Spinal cord (tissue), 10 donors: ENCODE results near the gene TMBIM1. TPM values are rescaled to one million over a fixed set of nuclear protein-coding genes. Genes with fewer than 3 reads are reported as not detected.
A peak's percentile ranks its signal among the peaks of the same experiment; 100 is the strongest.

Experiments
- DNase-seq, 6 donors: peaks; one replicate each; pipeline versions ENCODE4 v3.0.0 to v3.0.0-alpha.2; 2013 to 2015; ENCODE audit warnings: low spot score in 6 of 6, low read depth in 4 of 6
- H3K27ac ChIP-seq: one replicate; pipeline ENCODE4 v1.5.1; 2013; ENCODE audit warnings: low read depth, low read length, control low read depth
- H3K27me3 ChIP-seq: one replicate; pipeline ENCODE4 v1.6.1; 2013; ENCODE audit warnings: low read length; ENCODE audit not compliant: control insufficient read depth, insufficient read depth
- H3K36me3 ChIP-seq: one replicate; pipeline ENCODE4 v1.6.1; 2013; ENCODE audit warnings: low read length; ENCODE audit not compliant: control insufficient read depth, insufficient read depth
- H3K4me1 ChIP-seq: one replicate; pipeline ENCODE4 v1.6.1; 2013; ENCODE audit warnings: low read length; ENCODE audit not compliant: control insufficient read depth, insufficient read depth
- H3K4me3 ChIP-seq: one replicate; pipeline ENCODE4 v1.5.1; 2013; ENCODE audit warnings: low read depth, low read length, control low read depth
- H3K9me3 ChIP-seq: one replicate; pipeline ENCODE4 v1.6.1; 2013; ENCODE audit warnings: low read length; ENCODE audit not compliant: control insufficient read depth, insufficient read depth
- WGBS: methylation state at CpG from one replicate; pipeline ENCODE4 v1.1.5; 2013; ENCODE audit warnings: missing lambda C conversion rate; ENCODE audit not compliant: insufficient coverage; 5-methylcytosine and 5-hydroxymethylcytosine counted together
- long read RNA-seq, 4 donors: transcript quantifications; one replicate each; lab custom pipeline, GENCODE V29; 2026
- polyA plus RNA-seq, 2 donors: library from polyadenylated mRNA; unstranded; fragments of 120-200 nt; gene quantifications; one replicate each; pipeline ENCODE4 v1.2.1, GENCODE V29; 2013; ENCODE audit not compliant: insufficient read length in 2 of 2
- total RNA-seq, 2 donors: library from RNA; depleted of rRNA in 1 of 2; stranded (reverse); fragments of 120-200 nt in 1 of 2; fragments of >200 nt in 1 of 2; gene quantifications; one replicate each; pipeline versions ENCODE4 v1.2.3 to v1.2.4, GENCODE V29; 2013 to 2014
- donor health status: healthy.

TMBIM1 gene, protein sequence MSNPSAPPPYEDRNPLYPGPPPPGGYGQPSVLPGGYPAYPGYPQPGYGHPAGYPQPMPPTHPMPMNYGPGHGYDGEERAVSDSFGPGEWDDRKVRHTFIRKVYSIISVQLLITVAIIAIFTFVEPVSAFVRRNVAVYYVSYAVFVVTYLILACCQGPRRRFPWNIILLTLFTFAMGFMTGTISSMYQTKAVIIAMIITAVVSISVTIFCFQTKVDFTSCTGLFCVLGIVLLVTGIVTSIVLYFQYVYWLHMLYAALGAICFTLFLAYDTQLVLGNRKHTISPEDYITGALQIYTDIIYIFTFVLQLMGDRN
- total RNA-seq (10 to 100 TPM; 49.9 to 93.4 TPM), polyA plus RNA-seq (10 to 100 TPM; 21.6 to 34.2 TPM)
- long read RNA-seq, donor 1, transcript TMBIM1-201 (12 exons, 2,371 nt) = major isoform, 8 of 9 reads
- long read RNA-seq, donor 1, partial matches to known transcripts = 0 of 9 reads
- long read RNA-seq, donor 1, other reads (novel, unspliced or antisense) = 0 of 9 reads
- long read RNA-seq, donor 2, partial matches to known transcripts = 0 of 2 reads
- long read RNA-seq, donor 2, other reads (novel, unspliced or antisense) = 0 of 2 reads
- long read RNA-seq, donor 3, partial matches to known transcripts = 0 of 2 reads
- long read RNA-seq, donor 3, other reads (novel, unspliced or antisense) = 0 of 2 reads
- long read RNA-seq, donor 4, transcript TMBIM1-201 (12 exons, 2,371 nt) = major isoform, 11 of 11 reads
- long read RNA-seq, donor 4, partial matches to known transcripts = 0 of 11 reads
- long read RNA-seq, donor 4, other reads (novel, unspliced or antisense) = 0 of 11 reads

DNA sequence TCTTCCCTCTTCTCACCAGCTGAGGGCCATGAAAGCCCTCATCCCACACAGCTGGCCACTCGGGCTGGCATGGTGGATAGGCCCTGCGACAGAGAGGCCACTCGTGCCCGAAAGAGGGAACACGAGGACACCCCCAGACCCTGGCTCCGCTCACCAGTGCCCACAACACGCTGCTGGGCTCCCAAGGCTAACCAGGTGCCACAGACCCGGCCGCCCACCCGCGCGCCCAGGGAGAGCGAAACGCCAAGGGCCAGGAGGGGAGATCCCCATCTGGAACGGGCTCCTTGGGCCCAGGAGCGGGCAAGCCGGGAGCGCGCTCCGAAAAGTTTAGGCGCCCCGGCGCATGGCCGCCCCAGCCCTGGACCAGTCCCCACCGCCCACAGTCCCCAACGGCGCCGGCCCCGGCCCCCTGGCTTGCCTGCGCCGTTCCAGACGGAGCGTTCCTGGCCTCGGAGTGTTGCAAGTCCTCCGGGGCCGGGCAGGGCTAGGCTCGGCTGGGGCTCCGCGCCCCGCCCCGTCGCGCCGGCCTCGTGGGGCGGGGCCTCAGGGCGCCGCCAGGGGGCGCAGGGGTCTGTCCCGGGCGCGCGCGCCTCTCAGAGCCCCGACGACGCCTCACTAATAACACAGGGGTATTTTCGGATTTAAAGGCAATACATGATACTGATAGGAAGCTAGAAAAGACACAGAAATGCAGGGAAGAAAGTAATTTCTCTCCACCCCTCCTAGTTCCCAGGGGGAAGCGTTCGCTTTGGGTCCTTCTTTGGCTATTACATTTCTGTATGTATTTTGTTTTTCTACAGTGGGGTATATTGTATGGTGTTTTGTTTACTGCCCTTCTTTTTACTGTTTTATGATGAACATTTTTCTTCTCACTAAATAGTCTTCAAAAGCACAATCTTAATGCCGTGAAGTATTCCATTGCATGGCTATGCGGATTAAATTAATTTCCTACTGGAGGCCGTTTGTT is at the start of gene TMBIM1:
TSS of gene TMBIM1 (minus strand) at position 456 of the 967 bp plus-strand sequence. CDS start 10,362 bp downstream, outside the sequence.
- H3K27ac ChIP-seq = peak within 1 kb of the TSS; percentile 82
- peak within 1 kb of the TSS; percentile 63 for H3K4me3 ChIP-seq
- H3K9me3 ChIP-seq = no peaks in the 10 kb centered on the region
- DNase-seq = peak in 1 of 6 donors; percentile 79
- H3K27me3 ChIP-seq = peaks cover 4% of the 10 kb centered on the region
- no peaks in the 10 kb centered on the region for H3K36me3 ChIP-seq
- WGBS = 13% methylated on average over 46 of the region's 63 CpGs
- peaks cover 28% of the 10 kb centered on the region for H3K4me1 ChIP-seq

DNA sequence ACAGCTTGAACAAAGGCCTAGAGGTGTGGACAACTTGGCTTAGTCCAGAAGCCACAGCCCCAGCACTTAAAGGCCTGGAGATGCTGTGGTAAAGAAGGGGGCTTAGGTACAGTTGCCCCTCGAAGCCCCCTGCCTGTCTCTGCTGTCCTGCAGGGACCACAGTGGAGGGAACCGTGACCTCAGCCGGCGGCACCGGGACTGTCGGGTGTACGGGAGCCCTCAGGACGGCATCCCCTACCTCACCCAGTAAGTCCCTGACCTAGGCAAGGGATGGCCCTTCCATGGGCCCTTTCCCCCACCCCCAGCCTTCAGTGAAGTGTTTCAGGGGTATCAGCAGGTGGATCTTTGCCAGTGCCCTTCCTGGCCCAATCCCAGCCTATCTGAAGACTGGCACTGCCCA is 49.1 kb upstream of the TMBIM1 start:
- no peak for DNase-seq
- Histone ChIP-seq H3K36me3 (peaks cover 44% of the 10 kb centered on the region), H3K4me3 (no peak overlapping the region), H3K4me1 (no peaks in the 10 kb centered on the region), H3K27ac (no peak overlapping the region), H3K9me3 (no peaks in the 10 kb centered on the region), H3K27me3 (no peaks in the 10 kb centered on the region)
- 96% methylated on average over 7 of the region's 8 CpGs for WGBS

- Histone ChIP-seq H3K9me3 (no peaks in the 10 kb centered on the region), H3K36me3 (peaks cover 39% of the 10 kb centered on the region), H3K27me3 (no peaks in the 10 kb centered on the region), H3K27ac (no peak overlapping the region), H3K4me3 (no peak overlapping the region), H3K4me1 (no peaks in the 10 kb centered on the region)
- WGBS = 92% methylated on average over 9 of the region's 9 CpGs
- no peak for DNase-seq
Measured at GRCh38 chr2:218340656-218341055, 48.4 kb upstream of the TMBIM1 start.

DNA sequence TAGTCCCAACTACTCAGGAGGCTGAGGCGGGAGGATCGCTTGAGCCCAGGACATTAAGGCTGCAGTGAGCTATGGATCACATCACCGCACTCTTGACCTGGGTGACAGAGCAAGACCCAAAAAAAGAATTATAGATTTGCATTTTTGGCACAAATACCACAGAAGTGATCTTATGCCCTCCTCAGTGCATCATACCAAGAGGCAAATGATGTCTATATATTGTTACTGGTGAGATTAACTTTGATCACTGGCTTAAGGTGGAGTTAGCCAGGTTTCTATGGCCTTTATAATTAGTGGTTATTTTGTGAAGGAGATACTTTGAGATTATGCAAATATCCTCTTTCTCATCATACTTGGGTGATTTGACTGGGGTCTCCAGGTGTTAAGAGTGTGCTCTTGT is 42.2 kb upstream of the TMBIM1 start:
- Histone ChIP-seq H3K9me3 (no peaks in the 10 kb centered on the region), H3K27me3 (no peaks in the 10 kb centered on the region), H3K4me3 (no peak overlapping the region), H3K4me1 (peaks cover 9% of the 10 kb centered on the region), H3K27ac (no peak overlapping the region), H3K36me3 (no peaks in the 10 kb centered on the region)
- DNase-seq = no peak
- WGBS = no CpG with 5 or more reads among the region's 3 CpGs

DNA sequence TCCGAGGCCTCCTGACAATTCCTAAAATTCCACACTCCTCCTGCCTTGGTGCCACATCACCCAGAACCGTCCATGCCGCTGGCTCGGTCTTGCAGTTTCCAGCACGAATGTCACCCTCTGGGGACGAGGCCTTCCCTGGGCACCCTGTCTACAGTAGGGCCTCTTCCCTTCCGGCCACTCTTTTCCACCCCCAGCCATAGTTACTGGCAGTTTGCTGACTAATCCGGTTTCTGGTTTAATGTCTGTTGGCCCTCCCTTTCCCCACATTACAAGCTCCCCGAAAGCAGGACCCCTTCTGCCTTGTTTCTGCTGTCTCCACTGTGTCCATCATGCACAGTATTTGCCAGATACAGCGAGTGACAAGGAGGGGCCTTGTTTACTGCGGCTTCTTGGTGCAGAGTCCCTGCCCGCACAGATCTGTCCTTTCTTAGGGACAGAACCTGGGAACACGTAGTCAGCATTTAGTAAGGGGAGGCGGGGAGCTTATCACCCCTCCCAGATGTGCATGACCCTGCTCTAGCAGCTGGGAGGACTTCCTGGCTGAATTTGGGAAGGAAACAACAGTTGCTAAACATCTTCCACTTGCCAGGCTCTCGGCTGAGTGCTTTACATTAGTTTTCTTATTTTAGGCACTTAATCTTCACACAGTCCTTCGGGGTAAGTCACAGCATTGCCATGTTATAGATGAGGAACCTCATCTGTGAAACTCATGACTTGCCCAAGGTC is 40.8 kb upstream of the TMBIM1 start:
- Histone ChIP-seq H3K36me3 (no peaks in the 10 kb centered on the region), H3K9me3 (no peaks in the 10 kb centered on the region), H3K4me1 (peaks cover 12% of the 10 kb centered on the region), H3K4me3 (no peak overlapping the region), H3K27me3 (no peaks in the 10 kb centered on the region), H3K27ac (peak overlapping the region; percentile 25)
- no peak for DNase-seq
- 76% methylated on average over 15 of the region's 16 CpGs for WGBS

DNA sequence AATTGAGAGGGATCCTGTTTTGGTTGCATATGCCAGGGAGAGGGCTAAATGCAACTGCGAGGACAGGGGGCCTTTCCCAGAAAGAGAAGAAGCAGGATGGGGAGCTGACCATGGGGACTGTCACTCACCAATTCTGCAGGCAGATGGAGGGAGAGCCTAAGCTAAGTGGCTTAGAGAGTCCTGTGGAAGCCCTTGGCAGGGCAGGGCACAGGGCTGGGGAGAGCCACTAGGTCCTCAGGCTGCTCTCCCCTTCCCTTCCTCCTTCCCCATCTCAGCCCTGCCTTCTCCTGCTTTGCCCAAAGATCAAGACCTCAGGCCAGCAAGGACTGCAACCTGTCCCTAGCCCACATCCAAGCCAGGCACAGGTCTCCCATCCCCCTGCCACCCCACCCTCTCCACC is 40.0 kb upstream of the TMBIM1 start:
- DNase-seq = no peak
- no peak overlapping the region for H3K27ac ChIP-seq
- 100% methylated on average over 1 of the region's 1 CpG for WGBS
- no peak overlapping the region for H3K4me3 ChIP-seq
- no peaks in the 10 kb centered on the region for H3K36me3 ChIP-seq
- peaks cover 12% of the 10 kb centered on the region for H3K4me1 ChIP-seq
- no peaks in the 10 kb centered on the region for H3K9me3 ChIP-seq
- H3K27me3 ChIP-seq = no peaks in the 10 kb centered on the region

- WGBS = 87% methylated on average over 8 of the region's 8 CpGs
Measured at GRCh38 chr2:218331745-218332144, 39.4 kb upstream of the TMBIM1 start.

GRCh38 chr2:218329826-218330593 is 37.7 kb upstream of the TMBIM1 start:
- no peaks in the 10 kb centered on the region for H3K27me3 ChIP-seq
- no peak overlapping the region for H3K27ac ChIP-seq
- WGBS = 62% methylated on average over 7 of the region's 8 CpGs
- no peak overlapping the region for H3K4me3 ChIP-seq
- peaks cover 16% of the 10 kb centered on the region for H3K4me1 ChIP-seq
- no peaks in the 10 kb centered on the region for H3K9me3 ChIP-seq
- no peak for DNase-seq
- H3K36me3 ChIP-seq = no peaks in the 10 kb centered on the region

More at GRCh38 chr2:218331745-218332144, 39.4 kb upstream of the TMBIM1 start:
- Histone ChIP-seq H3K4me1 (peaks cover 15% of the 10 kb centered on the region), H3K4me3 (no peak overlapping the region), H3K9me3 (no peaks in the 10 kb centered on the region), H3K27me3 (no peaks in the 10 kb centered on the region), H3K36me3 (no peaks in the 10 kb centered on the region), H3K27ac (no peak overlapping the region)
- no peak for DNase-seq
